Effector CD8-positive, alpha-beta T cell (primary cell): ENCODE results near the gene DAAM1.

ENCODE experiments used
- DNase-seq: peaks from one replicate; lab custom pipeline; 2025; lab: John Stamatoyannopoulos, UW

The DAAM1 gene

GRCh38 chr14:59187802-59188460, 536 bp upstream of the DAAM1 start:
- DNase-seq: peak; percentile 27

GRCh38 chr14:59189091-59189785, 771 bp downstream of the DAAM1 start:
- DNase-seq: peak; percentile 37

- DNase-seq: peak; percentile 65
Observed at GRCh38 chr14:59189786-59190368, 1.4 kb downstream of the DAAM1 start.

- no peak for DNase-seq
Observed at GRCh38 chr14:59190372-59190771, 1.9 kb downstream of the DAAM1 start.

- DNase-seq: no peak
Observed at GRCh38 chr14:59195912-59196311, 7.4 kb downstream of the DAAM1 start.

- no peak for DNase-seq
Observed at GRCh38 chr14:59197695-59198262, 9.3 kb downstream of the DAAM1 start.

GRCh38 chr14:59199205-59199604, 10.7 kb downstream of the DAAM1 start:
- DNase-seq: no peak

- no peak for DNase-seq
Observed at GRCh38 chr14:59199614-59200013, 11.1 kb downstream of the DAAM1 start.

GRCh38 chr14:59200195-59200594, 11.7 kb downstream of the DAAM1 start:
- DNase-seq: no peak

- no peak for DNase-seq
Observed at GRCh38 chr14:59202031-59202430, 13.6 kb downstream of the DAAM1 start.

- DNase-seq: no peak
Observed at GRCh38 chr14:59204305-59204704, 15.8 kb downstream of the DAAM1 start.

GRCh38 chr14:59206892-59207291, 18.4 kb downstream of the DAAM1 start:
- DNase-seq: no peak

- DNase-seq: no peak
Observed at GRCh38 chr14:59207506-59207933, 19.1 kb downstream of the DAAM1 start.

- DNase-seq: no peak
Observed at GRCh38 chr14:59208224-59208814, 19.9 kb downstream of the DAAM1 start.

GRCh38 chr14:59208954-59209353, 20.5 kb downstream of the DAAM1 start:
- DNase-seq: no peak

- DNase-seq: no peak
Observed at GRCh38 chr14:59210621-59211020, 22.2 kb downstream of the DAAM1 start.

- no peak for DNase-seq
Observed at GRCh38 chr14:59213368-59214315, 25.2 kb downstream of the DAAM1 start.

GRCh38 chr14:59214702-59215302, 26.3 kb downstream of the DAAM1 start:
- DNase-seq: no peak

GRCh38 chr14:59215322-59215721, 26.9 kb downstream of the DAAM1 start:
- no peak for DNase-seq

- no peak for DNase-seq
Observed at GRCh38 chr14:59215757-59216156, 27.3 kb downstream of the DAAM1 start.

GRCh38 chr14:59217011-59217410, 28.5 kb downstream of the DAAM1 start:
- no peak for DNase-seq
